SU-DHL-6 (cell line): ENCODE results near the gene SNW1.
"Not testable (repeated sequence)": the region's sequence is repeated elsewhere in the genome, so short reads cannot be mapped to it uniquely, and the experiment has no call there.

Source experiments
- EZH2phosphoT487 ChIP-seq: fragments of 200-600 bp; sonication (generic), shearing (Covaris generic); conservative IDR thresholded peaks from 2 replicates; pipeline ENCODE4 v1.6.1; 2018; ENCODE audit warnings: mild to moderate bottlenecking, antibody characterized with exemption, low read length, moderate library complexity, mixed read lengths
- TF ChIP-seq, protein P1 (sequence below): fragments of 200-600 bp; sonication (generic); IDR thresholded peaks from one replicate; pipeline ENCODE4 v1.5.1; 2017; ENCODE audit warnings: antibody characterized with exemption, mild to moderate bottlenecking, low read length, moderate library complexity; ENCODE audit not compliant: insufficient read depth, poor library complexity, severe bottlenecking

DNA sequence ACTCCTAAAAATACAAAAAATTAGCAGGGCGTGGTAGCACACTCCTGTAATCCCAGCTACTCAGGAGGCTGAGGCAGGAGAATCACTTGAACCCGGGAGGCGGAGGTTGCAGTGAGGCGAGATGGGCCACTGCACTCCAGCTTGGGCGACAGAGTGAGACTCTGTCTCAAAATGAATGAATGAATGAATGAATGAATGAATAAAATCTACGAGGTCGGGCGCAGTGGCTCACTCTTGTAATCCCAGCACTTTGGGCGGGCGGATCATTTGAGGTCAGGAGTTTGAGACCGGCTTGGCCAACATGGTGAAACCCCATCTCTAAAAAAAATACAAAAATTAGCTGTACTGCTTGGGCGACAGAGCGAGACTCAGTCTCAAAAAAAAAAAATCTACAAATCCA, 38.5 kb upstream of the SNW1 start:
- TF ChIP-seq, protein P1, sequence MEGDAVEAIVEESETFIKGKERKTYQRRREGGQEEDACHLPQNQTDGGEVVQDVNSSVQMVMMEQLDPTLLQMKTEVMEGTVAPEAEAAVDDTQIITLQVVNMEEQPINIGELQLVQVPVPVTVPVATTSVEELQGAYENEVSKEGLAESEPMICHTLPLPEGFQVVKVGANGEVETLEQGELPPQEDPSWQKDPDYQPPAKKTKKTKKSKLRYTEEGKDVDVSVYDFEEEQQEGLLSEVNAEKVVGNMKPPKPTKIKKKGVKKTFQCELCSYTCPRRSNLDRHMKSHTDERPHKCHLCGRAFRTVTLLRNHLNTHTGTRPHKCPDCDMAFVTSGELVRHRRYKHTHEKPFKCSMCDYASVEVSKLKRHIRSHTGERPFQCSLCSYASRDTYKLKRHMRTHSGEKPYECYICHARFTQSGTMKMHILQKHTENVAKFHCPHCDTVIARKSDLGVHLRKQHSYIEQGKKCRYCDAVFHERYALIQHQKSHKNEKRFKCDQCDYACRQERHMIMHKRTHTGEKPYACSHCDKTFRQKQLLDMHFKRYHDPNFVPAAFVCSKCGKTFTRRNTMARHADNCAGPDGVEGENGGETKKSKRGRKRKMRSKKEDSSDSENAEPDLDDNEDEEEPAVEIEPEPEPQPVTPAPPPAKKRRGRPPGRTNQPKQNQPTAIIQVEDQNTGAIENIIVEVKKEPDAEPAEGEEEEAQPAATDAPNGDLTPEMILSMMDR: not testable (repeated sequence)
- not testable (repeated sequence) for TF ChIP-seq EZH2phosphoT487
